ENCODE measurements around the gene LRRC8A. TPM values are rescaled to one million over a fixed set of nuclear protein-coding genes. Genes with fewer than 3 reads are reported as not detected.

The LRRC8A gene
- total RNA-seq, 1 experiment from 2014 or later, result 16.4 TPM

DNA sequence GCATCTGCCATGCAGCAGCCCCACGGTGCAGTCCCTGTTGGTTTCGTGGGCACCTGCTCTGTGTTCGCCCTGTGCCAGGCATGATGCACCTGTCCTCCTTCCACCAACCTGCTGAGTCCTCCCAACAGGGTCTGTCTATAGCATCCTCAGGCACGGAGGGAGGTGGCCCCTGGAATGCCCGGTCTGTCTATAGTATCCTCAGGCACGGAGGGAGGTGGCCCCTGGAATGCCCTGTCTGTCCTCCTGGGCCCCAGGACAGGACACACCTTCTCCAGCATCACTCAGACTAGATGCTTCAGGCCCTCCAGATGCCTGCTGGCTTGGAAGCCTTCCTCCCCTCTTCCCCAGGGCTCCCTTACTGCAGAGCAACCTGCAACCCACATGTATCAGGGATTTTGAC lies 29.0 kb downstream of the LRRC8A start:
- no TSS peak for BruUV-seq (replicated peaks)
- ATAC-seq, result no peak
- no peaks in the 10 kb centered on the region for H3K27me3 ChIP-seq (ENCODE audit: control insufficient read depth, insufficient read depth, low read length)
- ChIA-PET POLR2A (no interaction called here), CTCF (no interaction called here)
- H3K4me1 ChIP-seq (ENCODE audit: control insufficient read depth, insufficient read depth, low read length), result peaks cover 12% of the 10 kb centered on the region; the same call in 1 of the 2 replicates
- no peak overlapping the region for H3K27ac ChIP-seq (ENCODE audit: low read length)
- no peak for DNase-seq (ENCODE audit: low read depth, low spot score)
- no peaks in the 10 kb centered on the region for H3K9me3 ChIP-seq (ENCODE audit: control insufficient read depth, insufficient read depth, low read depth, low read length)
- TF ChIP-seq CTCF (IDR thresholded peaks at IDR 0.05), result no peak
- TF ChIP-seq TCF7L2 (IDR thresholded peaks at IDR 0.05; ENCODE audit: low read depth, low read length), result no peak
- TF ChIP-seq REST (IDR thresholded peaks at IDR 0.05; ENCODE audit: insufficient read depth in 1 of 2, low read depth in 2 of 2, low read length in 1 of 2), result no peak
- TF ChIP-seq SIN3A (IDR thresholded peaks at IDR 0.05; ENCODE audit: borderline replicate concordance, insufficient read depth, low read depth, low read length), result no peak
- no peak for TF ChIP-seq POLR2AphosphoS5 (IDR thresholded peaks at IDR 0.05; ENCODE audit: low read depth, low read length)
- in situ Hi-C loops (cut with HindIII; ENCODE audit: low pct_unique_long_range_greater_than_20kb, low sequenced_read_pairs), result no loop called here
- intact Hi-C loops (cut with micrococcal nuclease; ENCODE audit: unreplicated experiment), result no loop called here
- H3K36me3 ChIP-seq (ENCODE audit: control insufficient read depth, insufficient read depth, low read length), result no peaks in the 10 kb centered on the region
- no peak overlapping the region for H3K4me3 ChIP-seq (ENCODE audit: low read depth in 2 of 2, low read length in 2 of 2)

DNA sequence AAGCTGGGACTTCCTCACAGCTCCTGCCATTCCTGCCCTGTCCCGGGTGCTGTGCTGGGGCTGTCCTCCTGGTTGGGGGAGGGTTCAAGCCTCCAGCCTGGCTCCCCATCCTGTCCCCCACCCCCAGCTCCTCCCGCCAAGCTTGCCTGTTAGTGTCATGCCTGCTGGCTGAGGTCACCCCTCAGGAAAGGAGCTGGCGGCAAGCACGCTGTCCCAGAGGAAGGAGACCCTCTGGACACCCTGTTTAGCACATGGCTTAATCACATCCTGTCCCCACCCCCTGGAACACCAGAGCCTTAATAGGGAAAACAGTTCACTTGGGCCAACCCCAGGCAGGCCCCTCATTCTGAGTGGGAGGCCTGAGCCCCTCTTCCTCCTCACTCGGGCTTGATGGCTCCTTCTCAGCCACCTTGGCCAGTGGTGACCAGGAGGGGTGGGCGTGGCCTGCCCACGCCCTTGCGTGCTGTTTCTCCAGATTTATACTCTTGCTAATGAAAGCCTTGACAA lies 29.6 kb downstream of the LRRC8A start:
- no peaks in the 10 kb centered on the region for H3K27me3 ChIP-seq (ENCODE audit: control insufficient read depth, insufficient read depth, low read length)
- H3K4me1 ChIP-seq (ENCODE audit: control insufficient read depth, insufficient read depth, low read length), result peaks cover 12% of the 10 kb centered on the region; the same call in 1 of the 2 replicates
- DNase-seq (ENCODE audit: low read depth, low spot score) (no peak), ATAC-seq (peak; percentile 36; the same call in 1 of the 2 replicates)
- no peak overlapping the region; the same call in 1 of the 2 replicates for H3K27ac ChIP-seq (ENCODE audit: low read length)
- POLR2A ChIA-PET, result no interaction called here
- TF ChIP-seq CTCF (IDR thresholded peaks at IDR 0.05) (no peak), POLR2AphosphoS5 (IDR thresholded peaks at IDR 0.05; ENCODE audit: low read depth, low read length) (no peak), REST (IDR thresholded peaks at IDR 0.05; ENCODE audit: insufficient read depth in 1 of 2, low read depth in 2 of 2, low read length in 1 of 2) (no peak), TCF7L2 (IDR thresholded peaks at IDR 0.05; ENCODE audit: low read depth, low read length) (no peak), SIN3A (IDR thresholded peaks at IDR 0.05; ENCODE audit: borderline replicate concordance, insufficient read depth, low read depth, low read length) (no peak)
- no peaks in the 10 kb centered on the region for H3K36me3 ChIP-seq (ENCODE audit: control insufficient read depth, insufficient read depth, low read length)
- in situ Hi-C loops (cut with HindIII; ENCODE audit: low pct_unique_long_range_greater_than_20kb, low sequenced_read_pairs) (no loop called here), intact Hi-C loops (cut with micrococcal nuclease; ENCODE audit: unreplicated experiment) (no loop called here)
- CTCF ChIA-PET, result no interaction called here
- H3K4me3 ChIP-seq (ENCODE audit: low read depth in 2 of 2, low read length in 2 of 2), result no peak overlapping the region
- no peaks in the 10 kb centered on the region for H3K9me3 ChIP-seq (ENCODE audit: control insufficient read depth, insufficient read depth, low read depth, low read length)
- BruUV-seq (replicated peaks), result no TSS peak
